IMR-90 (cell line): ENCODE results near the gene PRPF8. TPM values are rescaled to one million over a fixed set of nuclear protein-coding genes. Genes with fewer than 3 reads are reported as not detected.

ENCODE experiments used
- ATAC-seq: fragments of 200-7000 bp; cut with Tn5 transposase; 2 replicates; pipeline ENCODE4 v1.9.1; 2020; ENCODE audit warnings: low read depth, mild to moderate bottlenecking, moderate library complexity
- BruUV-seq: library from RNA; stranded (reverse); fragments of 400-500 nt; replicated peaks from 2 replicates; lab custom pipeline; 2021; lab: Mats Ljungman, UMichigan
- CTCF ChIA-PET: fragments of 300-600 bp; formaldehyde crosslinking; extraction: SDS; loops from one replicate; lab custom pipeline; 2021; ENCODE audit warnings: antibody characterized with exemption; lab: Yijun Ruan, JAX
- POLR2A ChIA-PET: fragments of 300-600 bp; sonication (Branson Sonifier 250); formaldehyde crosslinking; loops from one replicate; lab custom pipeline; 2022; ENCODE audit warnings: antibody characterized with exemption; ENCODE audit not compliant: unreplicated experiment; lab: Charles Lee
- DNase-seq: peaks from one replicate; pipeline ENCODE4 v3.0.0; 2013
- H2AFZ ChIP-seq: replicated peaks from 2 replicates; pipeline ENCODE3; 2013; ENCODE audit warnings: low read length, mild to moderate bottlenecking; ENCODE audit not compliant: poor library complexity
- H2AK5ac ChIP-seq: 2 replicates; pipeline ENCODE4 v1.6.1; 2013; ENCODE audit warnings: low read depth, low read length, inconsistent platforms
- H2AK9ac ChIP-seq: replicated peaks from 2 replicates; pipeline ENCODE3; 2013; ENCODE audit warnings: mild to moderate bottlenecking, low read depth, low read length, moderate library complexity; ENCODE audit not compliant: poor library complexity
- H2BK120ac ChIP-seq: 2 replicates; pipeline ENCODE4 v1.6.1; 2013; ENCODE audit warnings: low read depth, low read length, inconsistent platforms
- H2BK15ac ChIP-seq: 3 replicates; pipeline ENCODE4 v1.6.1; 2013; ENCODE audit warnings: low read depth, low read length, inconsistent platforms
- H2BK20ac ChIP-seq: 2 replicates; pipeline ENCODE4 v1.6.1; 2013; ENCODE audit warnings: low read depth, mild to moderate bottlenecking, inconsistent platforms, low read length, moderate library complexity
- H2BK5ac ChIP-seq: 2 replicates; pipeline ENCODE4 v1.6.1; 2013; ENCODE audit warnings: mild to moderate bottlenecking, low read depth, low read length, inconsistent platforms; ENCODE audit not compliant: poor library complexity, severe bottlenecking
- H3K14ac ChIP-seq: replicated peaks from 2 replicates; pipeline ENCODE4 v1.6.1; 2013; ENCODE audit warnings: low read depth, low read length, inconsistent platforms
- H3K18ac ChIP-seq: 2 replicates; pipeline ENCODE4 v1.6.1; 2013; ENCODE audit warnings: low read depth, low read length, control low read depth
- H3K23ac ChIP-seq: 2 replicates; pipeline ENCODE4 v1.6.1; 2013; ENCODE audit warnings: low read depth, low read length, inconsistent platforms
- H3K27ac ChIP-seq: 2 replicates; pipeline ENCODE4 v1.5.1; 2013; ENCODE audit warnings: mild to moderate bottlenecking, control low read depth, low read length; ENCODE audit not compliant: insufficient read depth
- H3K27me3 ChIP-seq: 2 replicates; pipeline ENCODE4 v1.6.1; 2013; ENCODE audit warnings: low read length; ENCODE audit not compliant: control insufficient read depth, insufficient read depth
- H3K36me3 ChIP-seq: 2 replicates; pipeline ENCODE4 v1.6.1; 2013; ENCODE audit warnings: low read length, mixed read lengths; ENCODE audit not compliant: control insufficient read depth, insufficient read depth
- H3K4ac ChIP-seq: 2 replicates; pipeline ENCODE4 v1.6.1; 2013; ENCODE audit warnings: low read depth, low read length, inconsistent platforms
- H3K4me1 ChIP-seq: 2 replicates; pipeline ENCODE4 v1.6.1; 2013; ENCODE audit warnings: low read length, mixed read lengths; ENCODE audit not compliant: control insufficient read depth, insufficient read depth
- H3K4me2 ChIP-seq: 2 replicates; pipeline ENCODE4 v1.6.1; 2013; ENCODE audit warnings: low read depth, mild to moderate bottlenecking, control low read depth, low read length, moderate library complexity
- H3K4me3 ChIP-seq: 2 replicates; pipeline ENCODE4 v1.5.1; 2013; ENCODE audit warnings: low read depth, mild to moderate bottlenecking, control low read depth, low read length, moderate library complexity; ENCODE audit not compliant: insufficient read depth
- H3K56ac ChIP-seq: 2 replicates; pipeline ENCODE4 v1.6.1; 2013; ENCODE audit warnings: low read length, inconsistent platforms; ENCODE audit not compliant: insufficient read depth; ENCODE audit errors: extremely low read depth
- H3K79me1 ChIP-seq, 2 experiments: 2 replicates each; pipeline ENCODE4 v1.6.1; 2013; ENCODE audit warnings: low read length in 2 of 2, inconsistent platforms in 1 of 2, low read depth in 1 of 2
- H3K9ac ChIP-seq: 2 replicates; pipeline ENCODE4 v1.6.1; 2013; ENCODE audit warnings: low read depth, low read length, control low read depth
- H3K9me1 ChIP-seq: 2 replicates; pipeline ENCODE4 v1.6.1; 2013; ENCODE audit warnings: low read length, inconsistent platforms; ENCODE audit not compliant: insufficient read depth
- H3K9me3 ChIP-seq: 2 replicates; pipeline ENCODE4 v1.6.1; 2013; ENCODE audit warnings: low read length; ENCODE audit not compliant: control insufficient read depth, insufficient read depth
- H4K20me1 ChIP-seq: 2 replicates; pipeline ENCODE4 v1.6.1; 2013; ENCODE audit warnings: low read length, inconsistent platforms; ENCODE audit not compliant: insufficient read depth
- H4K5ac ChIP-seq: 2 replicates; pipeline ENCODE4 v1.6.1; 2013; ENCODE audit warnings: mild to moderate bottlenecking, low read depth, low read length, control low read depth
- H4K8ac ChIP-seq, 2 experiments: 2 replicates each; pipeline ENCODE4 v1.6.1; 2013; ENCODE audit warnings: low read depth in 2 of 2, low read length in 2 of 2, control low read depth in 1 of 2, inconsistent platforms in 1 of 2
- H4K91ac ChIP-seq: 2 replicates; pipeline ENCODE4 v1.6.1; 2013; ENCODE audit warnings: low read depth, low read length, inconsistent platforms; ENCODE audit not compliant: insufficient read depth
- CEBPB ChIP-seq: IDR thresholded peaks from 2 replicates; pipeline ENCODE4 v1.6.1; 2012; ENCODE audit warnings: low read depth, low read length, improper control_type of control experiment
- RFX5 ChIP-seq: IDR thresholded peaks from 2 replicates; pipeline ENCODE4 v1.8.0; 2012; ENCODE audit warnings: low read depth, mild to moderate bottlenecking, low read length, moderate library complexity
- WGBS, 2 experiments: methylation state at CpG; one replicate each; pipeline versions ENCODE4 v1.1.5 to v1.1.7; 2013; ENCODE audit warnings: missing lambda C conversion rate in 2 of 2; ENCODE audit not compliant: insufficient read length in 1 of 2; ENCODE audit errors: extremely low coverage in 2 of 2; 5-methylcytosine and 5-hydroxymethylcytosine counted together
- dilution Hi-C: fragments of 300-500 bp; cut with HindIII; formaldehyde crosslinking; loops from one replicate; pipeline ENCODE4 v1.14.3; 2018; ENCODE audit warnings: low sequenced_read_pairs; ENCODE audit not compliant: unreplicated experiment
- in situ Hi-C: fragments of 300-500 bp; cut with MboI; formaldehyde crosslinking; loops from 3 replicates; pipeline ENCODE4 v1.14.3; 2019; ENCODE audit warnings: low sequenced_read_pairs, inconsistent platforms, mixed read lengths
- intact Hi-C: fragments of 100-400 bp; cut with micrococcal nuclease; formaldehyde crosslinking; loops from 2 replicates; pipeline ENCODE4 v1.10.0; 2022
- polyA plus RNA-seq, 3 experiments: library from polyadenylated mRNA; depleted of rRNA; stranded (reverse); fragments of >200 nt; gene quantifications; 2 replicates each; pipeline ENCODE4 v1.2.3, GENCODE V29; 2012; ENCODE audit warnings: low replicate concordance in 1 of 3
- total RNA-seq: library from RNA; depleted of rRNA; stranded (reverse); fragments of >200 nt; gene quantifications from 2 replicates; pipeline ENCODE4 v1.2.3, GENCODE V29; 2012

PRPF8 gene
- total and polyA plus RNA-seq, 2 of the 4 experiments (the other 2 are of a cell fraction) = 141 to 160 TPM

- H3K4ac ChIP-seq = no peak overlapping the region
- no peak overlapping the region for H3K4me3 ChIP-seq
- no peaks in the 10 kb centered on the region for H3K36me3 ChIP-seq
- WGBS, 2 experiments = 92% methylated on average over 23 of the region's 45 CpGs; no CpG with 5 or more reads in 1 of the 2 experiments
- H3K18ac ChIP-seq = no peak overlapping the region
- BruUV-seq = no TSS peak
- H3K9me3 ChIP-seq = no peaks in the 10 kb centered on the region
- no peak for ATAC-seq
- no peaks in the 10 kb centered on the region for H3K4me1 ChIP-seq
- H3K27ac ChIP-seq = no peak overlapping the region
- 0 out of 2 replicates have a peak, but pooled peaks cover 5% of the 10 kb centered on the region for H3K27me3 ChIP-seq
- H3K9me1 ChIP-seq = no peaks in the 10 kb centered on the region
- no peak overlapping the region for H3K14ac ChIP-seq
- H2BK15ac ChIP-seq = no peak overlapping the region
- no peak overlapping the region for H2BK5ac ChIP-seq
- H4K5ac ChIP-seq = no peak overlapping the region
- DNase-seq = no peak
- no peak overlapping the region for H4K8ac ChIP-seq
- no peak overlapping the region for H2BK20ac ChIP-seq
- H3K23ac ChIP-seq = no peak overlapping the region
- no peak overlapping the region for H2AK9ac ChIP-seq
- H2AK5ac ChIP-seq = no peak overlapping the region
- H3K56ac ChIP-seq = no peak overlapping the region
- TF ChIP-seq RFX5 (no peak), CEBPB (no peak)
- H3K4me2 ChIP-seq = no peak overlapping the region
- ChIA-PET CTCF (no interaction called here), POLR2A (no interaction called here)
- no peak overlapping the region for H2AFZ ChIP-seq
- no peaks in the 10 kb centered on the region for H3K79me1 ChIP-seq
- intact Hi-C loops = no loop called here
- in situ Hi-C loops = no loop called here
- no peak overlapping the region for H3K9ac ChIP-seq
- no peaks in the 10 kb centered on the region for H4K20me1 ChIP-seq
- no peak overlapping the region for H4K91ac ChIP-seq
- no peak overlapping the region for H2BK120ac ChIP-seq
- dilution Hi-C loops = no loop called here
Observed at GRCh38 chr17:1634841-1635650, 49.6 kb downstream of the PRPF8 start.
